ENCODE data around the gene STX18.
"Not testable (repeated sequence)": the region's sequence is repeated elsewhere in the genome, so short reads cannot be mapped to it uniquely, and the experiment has no call there.

Gene STX18

DNA sequence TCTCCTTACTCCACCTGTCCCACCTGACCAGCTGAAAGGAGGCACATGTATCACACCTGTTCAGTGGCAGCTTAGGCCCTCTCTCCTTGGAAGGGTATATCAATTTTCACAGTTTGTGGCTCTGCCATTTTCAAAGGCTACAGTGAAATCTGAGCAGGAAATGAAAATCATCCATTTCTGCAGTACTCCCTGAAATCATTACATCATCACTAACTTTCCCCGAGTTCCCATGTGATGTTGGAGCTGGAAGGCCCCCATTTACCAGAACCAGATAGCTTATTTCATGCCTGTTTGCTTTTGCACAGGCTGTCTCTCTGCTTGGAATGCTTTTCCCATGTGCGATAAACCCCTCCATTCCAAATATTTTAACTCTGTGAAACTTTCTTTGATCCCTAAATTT, 31.0 kb upstream of the STX18 start:
- no peak overlapping the region for H3K4me3 ChIP-seq (ENCODE audit: low read depth, low read length)
- no peak for TF ChIP-seq CTCF (IDR thresholded peaks at IDR 0.05; ENCODE audit: control insufficient read depth, extremely low read depth, insufficient read depth)
- no peak for DNase-seq (ENCODE audit: low read depth)

DNA sequence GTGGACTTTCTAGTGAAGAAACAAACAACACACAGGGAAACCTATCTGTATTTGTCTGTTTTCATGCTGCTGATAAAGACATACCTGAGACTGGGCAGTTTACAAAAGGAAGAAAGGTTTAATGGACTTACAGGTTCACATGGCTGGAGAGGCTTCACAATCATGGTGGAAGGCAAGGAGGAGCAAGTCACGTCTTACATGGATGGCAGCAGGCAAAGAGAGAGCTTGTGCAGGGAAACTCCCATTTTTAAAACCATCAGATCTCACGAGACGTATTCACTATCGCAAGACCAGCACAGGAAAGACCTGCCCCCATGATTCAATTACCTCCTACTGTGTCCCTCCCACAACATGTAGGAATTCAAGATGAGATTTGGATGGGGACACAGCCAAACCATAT, 28.0 kb upstream of the STX18 start:
- not testable (repeated sequence) for H3K4me3 ChIP-seq (ENCODE audit: low read depth, low read length); DNase-seq (ENCODE audit: low read depth)

DNA sequence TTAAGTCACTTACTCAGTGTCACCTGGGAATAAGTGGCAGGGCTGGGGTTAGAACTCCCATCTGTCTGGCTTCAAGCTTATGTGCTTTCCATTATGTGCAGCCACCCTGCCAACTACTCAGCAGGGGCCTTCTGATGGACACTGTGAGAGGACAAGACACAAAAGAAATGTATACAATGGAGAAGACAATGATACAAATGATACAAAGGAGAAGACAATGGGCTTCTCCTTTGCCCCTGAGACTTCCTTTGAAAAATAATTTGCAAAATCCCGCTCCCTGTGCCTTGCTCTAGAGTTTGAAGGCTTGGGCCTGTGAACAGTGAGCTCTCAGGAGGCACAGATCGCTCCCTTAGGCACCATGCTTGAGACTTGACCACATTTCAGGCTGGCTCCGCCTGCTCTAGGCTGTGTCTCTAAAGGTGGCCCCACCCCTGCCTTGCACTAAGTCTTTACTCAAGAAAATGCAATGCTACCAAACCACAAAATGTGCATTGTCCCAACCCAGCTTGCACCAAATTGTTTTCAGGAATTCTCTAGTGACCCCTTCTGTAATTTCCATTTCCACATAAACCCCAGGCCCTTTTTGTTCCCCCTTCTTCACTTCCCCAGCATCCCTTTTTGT, 27.1 kb upstream of the STX18 start:
- H3K4me3 ChIP-seq (ENCODE audit: low read depth, low read length) = no peak overlapping the region
- DNase-seq (ENCODE audit: low read depth) = no peak
- no peak for TF ChIP-seq CTCF (IDR thresholded peaks at IDR 0.05; ENCODE audit: control insufficient read depth, extremely low read depth, insufficient read depth)

DNA sequence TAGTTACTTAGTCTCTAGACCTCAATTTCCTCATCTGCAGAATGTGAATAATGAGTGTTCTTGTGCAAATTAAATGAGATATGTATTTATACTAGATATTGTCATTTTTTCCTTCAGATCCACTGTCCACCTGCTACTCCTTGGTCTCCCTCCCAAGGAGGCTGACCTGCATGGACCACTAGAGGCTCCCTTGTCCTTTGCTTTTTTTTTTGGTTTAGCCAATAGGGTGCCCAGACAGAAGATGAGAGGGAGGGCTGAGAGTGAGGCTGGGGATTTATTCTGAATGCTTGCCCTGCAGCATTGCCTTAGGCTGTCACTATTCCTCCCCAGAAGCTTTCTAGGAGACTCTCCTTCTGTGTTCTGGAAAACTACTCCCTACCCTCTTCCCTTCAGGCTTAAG, 24.5 kb upstream of the STX18 start:
- DNase-seq (ENCODE audit: low read depth); H3K4me3 ChIP-seq (ENCODE audit: low read depth, low read length): not testable (repeated sequence)

DNA sequence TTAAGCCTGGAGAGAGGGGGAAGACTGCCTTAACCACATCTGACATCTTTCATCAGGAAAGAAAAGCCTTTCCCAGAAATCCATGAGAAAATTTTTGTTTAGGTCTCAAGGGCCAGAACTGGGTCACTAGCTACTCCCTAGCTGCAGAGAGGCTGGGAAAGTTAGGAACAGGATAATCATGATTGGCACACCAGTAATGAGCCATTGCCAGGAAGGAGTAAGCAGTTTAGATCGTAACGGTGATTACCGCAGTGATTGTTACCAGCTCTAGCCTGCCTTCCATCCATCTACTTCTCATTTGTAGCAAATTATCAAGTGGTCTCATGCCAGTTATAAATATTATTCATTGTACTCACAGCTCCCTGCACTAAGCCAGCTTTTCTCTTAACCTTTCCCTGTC, 22.7 kb upstream of the STX18 start:
- no peak for DNase-seq (ENCODE audit: low read depth)
- no peak overlapping the region for H3K4me3 ChIP-seq (ENCODE audit: low read depth, low read length)
- no peak for TF ChIP-seq CTCF (IDR thresholded peaks at IDR 0.05; ENCODE audit: control insufficient read depth, extremely low read depth, insufficient read depth)

DNA sequence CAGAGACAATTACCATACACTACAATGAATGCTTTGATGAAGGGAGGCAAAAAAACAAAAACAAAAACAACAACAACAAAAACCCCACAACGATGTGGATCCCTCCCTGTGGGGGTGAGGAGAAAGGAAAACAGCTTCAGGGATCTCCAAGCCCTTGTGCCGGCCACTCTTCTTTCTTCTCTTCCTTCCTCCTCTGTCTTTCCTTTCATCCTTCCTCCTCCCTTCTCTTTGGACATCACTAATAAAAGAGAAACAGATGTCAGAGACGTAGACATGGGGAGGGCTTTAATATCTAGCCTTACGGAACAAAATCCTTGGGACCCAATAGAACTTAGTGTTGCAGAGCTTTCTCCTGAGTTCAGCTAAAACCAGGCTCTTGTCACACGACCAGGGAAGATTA, 18.8 kb upstream of the STX18 start:
- no peak overlapping the region for H3K4me3 ChIP-seq (ENCODE audit: low read depth, low read length)
- DNase-seq (ENCODE audit: low read depth) = no peak
- TF ChIP-seq CTCF (IDR thresholded peaks at IDR 0.05; ENCODE audit: control insufficient read depth, extremely low read depth, insufficient read depth) = no peak

- no peak for TF ChIP-seq CTCF (IDR thresholded peaks at IDR 0.05; ENCODE audit: control insufficient read depth, extremely low read depth, insufficient read depth)
- no peak for DNase-seq (ENCODE audit: low read depth)
- no peak overlapping the region for H3K4me3 ChIP-seq (ENCODE audit: low read depth, low read length)
These were observed 18.3 kb upstream of the STX18 start for GRCh38 chr4:4560136-4560535.

DNA sequence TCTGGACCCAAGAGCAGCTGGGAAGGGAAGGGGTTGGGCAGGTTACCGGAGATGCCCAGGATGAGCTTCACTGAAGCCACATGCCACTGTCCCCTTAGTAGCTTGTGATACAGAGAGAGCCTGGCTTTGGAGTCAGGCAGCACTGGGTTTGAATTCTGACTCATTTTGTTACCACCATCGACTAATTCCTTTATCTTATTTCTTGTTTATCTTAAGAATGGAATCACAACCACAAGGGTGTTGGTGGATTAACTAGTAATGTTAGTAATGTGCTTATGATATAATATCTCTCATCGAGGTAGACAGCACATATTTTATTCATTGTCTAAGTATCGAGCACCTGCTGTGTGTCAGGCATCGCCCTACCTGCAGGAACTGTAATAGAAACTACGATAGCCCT, 17.7 kb upstream of the STX18 start:
- H3K4me3 ChIP-seq (ENCODE audit: low read depth, low read length) = no peak overlapping the region
- no peak for DNase-seq (ENCODE audit: low read depth)
- TF ChIP-seq CTCF (IDR thresholded peaks at IDR 0.05; ENCODE audit: control insufficient read depth, extremely low read depth, insufficient read depth) = no peak
